ENCODE measurements around the gene LIN37.
A peak's percentile ranks its signal among the peaks of the same experiment; 100 is the strongest.

The LIN37 gene

GRCh38 chr19:35748106-35749020 is at the start of gene LIN37:
LIN37 (plus strand) TSS chr19:35748576; CDS start chr19:35748725, 149 bp downstream.
- DNase-seq (ENCODE audit: low read depth in 4 of 4, low spot score in 1 of 4) = peak; percentile 93 to 97 (median 95)

GRCh38 chr19:35702223-35703012 is 46.0 kb upstream of the LIN37 start:
- peak; percentile 74 to 93 (median 82) for DNase-seq (ENCODE audit: low read depth in 4 of 4, low spot score in 1 of 4)

- DNase-seq (ENCODE audit: low read depth in 4 of 4, low spot score in 1 of 4) = no peak
Measured at GRCh38 chr19:35703343-35703742, 45.0 kb upstream of the LIN37 start.

GRCh38 chr19:35704218-35704617 is 44.2 kb upstream of the LIN37 start, which contains the start of gene ZBTB32:
ZBTB32 (plus strand) TSS chr19:35704558; CDS start chr19:35714627, 10,069 bp downstream.
- DNase-seq (ENCODE audit: low read depth in 4 of 4, low spot score in 1 of 4) = no peak

GRCh38 chr19:35708391-35708790 is 40.0 kb upstream of the LIN37 start:
- no peak for DNase-seq (ENCODE audit: low read depth in 4 of 4, low spot score in 1 of 4)

- DNase-seq (ENCODE audit: low read depth in 4 of 4, low spot score in 1 of 4) = peak in 3 of 4 experiments; percentile 35 to 74 (median 46)
Measured at GRCh38 chr19:35710784-35711723, 37.3 kb upstream of the LIN37 start.

- DNase-seq (ENCODE audit: low read depth in 4 of 4, low spot score in 1 of 4) = peak in 3 of 4 experiments; percentile 30 to 87 (median 65)
Measured at GRCh38 chr19:35712567-35713505, 35.5 kb upstream of the LIN37 start.

- no peak for DNase-seq (ENCODE audit: low read depth in 4 of 4, low spot score in 1 of 4)
Measured at GRCh38 chr19:35713506-35713850, 34.9 kb upstream of the LIN37 start.

GRCh38 chr19:35713904-35714495 is 34.4 kb upstream of the LIN37 start:
- DNase-seq (ENCODE audit: low read depth in 4 of 4, low spot score in 1 of 4) = no peak

- no peak for DNase-seq (ENCODE audit: low read depth in 4 of 4, low spot score in 1 of 4)
Measured at GRCh38 chr19:35714601-35715354, 33.6 kb upstream of the LIN37 start.

GRCh38 chr19:35715355-35715809 is 33.0 kb upstream of the LIN37 start:
- no peak for DNase-seq (ENCODE audit: low read depth in 4 of 4, low spot score in 1 of 4)

GRCh38 chr19:35715981-35716800 is 32.2 kb upstream of the LIN37 start:
- DNase-seq (ENCODE audit: low read depth in 4 of 4, low spot score in 1 of 4) = no peak

- peak in 3 of 4 experiments; percentile 73 to 94 (median 91) for DNase-seq (ENCODE audit: low read depth in 4 of 4, low spot score in 1 of 4)
Measured at GRCh38 chr19:35716801-35717664, 31.3 kb upstream of the LIN37 start.

- DNase-seq (ENCODE audit: low read depth in 4 of 4, low spot score in 1 of 4) = peak in 2 of 4 experiments; percentile 83 to 93
Measured at GRCh38 chr19:35717665-35718344, 30.6 kb upstream of the LIN37 start, which contains the start of gene KMT2B. KMT2B (plus strand) TSS chr19:35718003; CDS start chr19:35718019, 16 bp downstream.

- peak in 1 of 4 experiments; percentile 51 for DNase-seq (ENCODE audit: low read depth in 4 of 4, low spot score in 1 of 4)
Measured at GRCh38 chr19:35718345-35719041, 29.9 kb upstream of the LIN37 start.

Measured in stimulated activated CD4-positive, alpha-beta T cell treated with anti-CD3 and anti-CD28 coated beads, Interleukin-1b, Interleukin-23, amount 100 ng/mL, for 24 hours (primary cell).